ENCODE results near the gene ARHGEF28. TPM values are rescaled to one million over a fixed set of nuclear protein-coding genes. Genes with fewer than 3 reads are reported as not detected.

Gene ARHGEF28
- total and polyA plus RNA-seq, 9 of the 15 experiments (the other 6 are each of a cell fraction or from before 2014, with no cell fraction given) = 0.27 TPM; not detected in 8

- BruUV-seq (replicated peaks) = no TSS peak
- CTCF ChIA-PET (ENCODE audit: low intra/inter-chr PET ratio) = no interaction called here
- POLR2A ChIA-PET = no interaction called here
- Histone ChIP-seq H3K9me1 (ENCODE audit: control insufficient read depth, insufficient read depth, low read length) (no peaks in the 10 kb centered on the region), H3K9me3 (replicated peaks; ENCODE audit: control insufficient read depth, insufficient read depth, low read depth, low read length) (no peaks in the 10 kb centered on the region), H3K4me1 (replicated peaks in 1 of 2; ENCODE audit: control insufficient read depth in 2 of 2, insufficient read depth in 2 of 2, low read length in 2 of 2) (no peaks in the 10 kb centered on the region), H2AFZ (ENCODE audit: low read depth, low read length) (no peak overlapping the region), H4K20me1 (replicated peaks; ENCODE audit: control insufficient read depth, insufficient read depth, low read length) (no peaks in the 10 kb centered on the region), H3K27ac (ENCODE audit: extremely low read depth, low read depth, low read length) (no peak overlapping the region), H3K4me2 (ENCODE audit: insufficient read depth, low read length) (no peak overlapping the region), H3K9ac (ENCODE audit: insufficient read depth in 1 of 2, low read depth in 2 of 2, low read length in 2 of 2) (no peak overlapping the region), H3K27me3 (ENCODE audit: control insufficient read depth in 2 of 2, insufficient read depth in 2 of 2, low read length in 2 of 2) (peaks cover 2 to 4% of the 10 kb centered on the region in 2 experiments; a peak in 2 of 5 replicates), H3K36me3 (ENCODE audit: control insufficient read depth, insufficient read depth, low read length) (no peaks in the 10 kb centered on the region), H3K4me3 (no peak overlapping the region), H3K79me2 (ENCODE audit: control insufficient read depth, insufficient read depth, low read length) (no peaks in the 10 kb centered on the region)
- ATAC-seq (no peak), FAIRE-seq (no peak), DNase-seq (ENCODE audit: extremely low read depth in 1 of 4, low spot score in 3 of 4) (no peak)
- intact Hi-C loops (cut with micrococcal nuclease) = no loop called here
- no peak for TF ChIP-seq SNRNP70 (optimal IDR thresholded peaks at IDR 0.05; ENCODE audit: low read depth, low read length)
- in situ Hi-C loops (cut with MboI) = no loop called here
- WGBS (ENCODE audit: insufficient coverage, low coverage, missing lambda C conversion rate) = 0% methylated on average over 3 of the region's 3 CpGs
Measured at GRCh38 chr5:73921741-73922140, 295.7 kb downstream of the ARHGEF28 start.

DNA sequence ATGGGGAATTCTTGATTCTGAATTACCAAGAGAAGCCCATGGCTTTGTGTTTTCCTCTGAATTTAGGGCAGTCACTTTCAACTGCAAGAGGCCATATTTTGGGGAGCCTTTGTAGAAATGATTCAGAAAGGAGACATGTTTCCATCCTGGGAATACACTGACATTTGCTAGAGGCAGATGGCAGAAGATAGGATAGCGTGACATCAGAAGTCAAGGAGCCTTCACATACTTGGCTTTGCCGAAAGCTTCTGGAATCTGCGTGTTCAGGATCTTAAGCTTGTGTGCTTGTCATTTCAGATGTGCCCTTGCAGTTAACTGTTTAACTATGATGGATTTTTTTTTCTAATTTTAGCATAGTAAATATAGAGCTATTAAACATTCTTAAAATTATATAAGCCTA lies 296.2 kb downstream of the ARHGEF28 start:
- TF ChIP-seq HLTF (IDR thresholded peaks at IDR 0.05) = no peak
- no peak for TF ChIP-seq CREB1 (IDR thresholded peaks at IDR 0.05)
- TF ChIP-seq CREB1 (CRISPR knock-in tag; IDR thresholded peaks at IDR 0.05) = no peak
- TF ChIP-seq ELF2 (CRISPR knock-in tag; IDR thresholded peaks at IDR 0.05) = no peak
- TF ChIP-seq ZNF586 (CRISPR knock-in tag; conservative IDR thresholded peaks at IDR 0.05) = no peak
- no peak for TF ChIP-seq ZNF584 (CRISPR knock-in tag; IDR thresholded peaks at IDR 0.05; ENCODE audit: low read depth)
- no peak for TF ChIP-seq ZNF431 (CRISPR knock-in tag; IDR thresholded peaks at IDR 0.05)
- TF ChIP-seq ZNF395 (CRISPR knock-in tag; IDR thresholded peaks at IDR 0.05) = no peak

More for the DNA sequence above, 296.2 kb downstream of the ARHGEF28 start:
- no peak for DNase-seq (ENCODE audit: extremely low read depth in 1 of 4, low spot score in 3 of 4)
- ATAC-seq = no peak
- Histone ChIP-seq H3K36me3 (ENCODE audit: control insufficient read depth, insufficient read depth, low read length) (no peaks in the 10 kb centered on the region), H3K4me1 (replicated peaks in 1 of 2; ENCODE audit: control insufficient read depth in 2 of 2, insufficient read depth in 2 of 2, low read length in 2 of 2) (no peaks in the 10 kb centered on the region), H3K27me3 (ENCODE audit: control insufficient read depth in 2 of 2, insufficient read depth in 2 of 2, low read length in 2 of 2) (peaks cover 2 to 4% of the 10 kb centered on the region in 2 experiments; a peak in 2 of 5 replicates), H4K20me1 (replicated peaks; ENCODE audit: control insufficient read depth, insufficient read depth, low read length) (no peaks in the 10 kb centered on the region), H2AFZ (ENCODE audit: low read depth, low read length) (no peak overlapping the region), H3K9me3 (replicated peaks; ENCODE audit: control insufficient read depth, insufficient read depth, low read depth, low read length) (no peaks in the 10 kb centered on the region), H3K4me2 (ENCODE audit: insufficient read depth, low read length) (no peak overlapping the region), H3K79me2 (ENCODE audit: control insufficient read depth, insufficient read depth, low read length) (no peaks in the 10 kb centered on the region), H3K27ac (ENCODE audit: extremely low read depth, low read depth, low read length) (no peak overlapping the region), H3K9me1 (ENCODE audit: control insufficient read depth, insufficient read depth, low read length) (no peaks in the 10 kb centered on the region), H3K9ac (ENCODE audit: insufficient read depth in 1 of 2, low read depth in 2 of 2, low read length in 2 of 2) (no peak overlapping the region), H3K4me3 (no peak overlapping the region)
- ChIA-PET CTCF (ENCODE audit: low intra/inter-chr PET ratio) (no interaction called here), POLR2A (no interaction called here)
- WGBS (ENCODE audit: insufficient coverage, low coverage, missing lambda C conversion rate) = 2% methylated on average over 3 of the region's 3 CpGs
- no TSS peak for BruUV-seq (replicated peaks)
- intact Hi-C loops (cut with micrococcal nuclease) = no loop called here
- in situ Hi-C loops (cut with MboI) = no loop called here
- FAIRE-seq = no peak
